Measurements from ENCODE around the gene NKX1-1. TPM values are rescaled to one million over a fixed set of nuclear protein-coding genes. Genes with fewer than 3 reads are reported as not detected.

NKX1-1 gene
- total and polyA plus RNA-seq, 9 of the 15 experiments (the other 6 are each of a cell fraction or from before 2014, with no cell fraction given), result not detected

DNA sequence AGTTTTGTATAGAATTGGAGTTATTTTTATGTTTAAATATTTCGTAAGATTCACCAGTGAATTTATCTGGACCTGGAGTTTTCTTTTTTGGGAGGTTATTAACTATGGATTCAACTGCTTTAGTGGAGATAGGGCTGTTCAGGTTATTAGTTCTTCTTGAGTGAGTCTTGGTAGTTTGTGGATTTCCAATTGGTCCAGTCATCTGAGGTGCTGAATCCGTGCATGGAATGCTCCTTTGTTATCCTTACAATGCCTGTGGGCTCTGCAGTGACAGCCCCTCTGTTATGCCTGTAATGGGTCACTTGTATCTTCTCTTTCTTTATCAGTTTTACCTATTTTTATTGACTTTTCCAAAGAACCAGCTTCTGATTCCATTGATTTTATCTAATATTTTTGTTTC is 15.4 kb upstream of the NKX1-1 start:
- FAIRE-seq (no peak), ATAC-seq (no peak), DNase-seq (ENCODE audit: extremely low read depth in 1 of 4, low spot score in 3 of 4) (no peak)
- H3K9ac ChIP-seq (ENCODE audit: insufficient read depth in 1 of 2, low read depth in 2 of 2, low read length in 2 of 2), result no peak overlapping the region
- H3K9me1 ChIP-seq (ENCODE audit: control insufficient read depth, insufficient read depth, low read length), result no peaks in the 10 kb centered on the region
- CTCF ChIA-PET (ENCODE audit: low intra/inter-chr PET ratio), result no interaction called here
- in situ Hi-C loops (cut with MboI) (no loop called here), intact Hi-C loops (cut with micrococcal nuclease) (no loop called here)
- WGBS (ENCODE audit: insufficient coverage, low coverage, missing lambda C conversion rate), result 4% methylated on average over 2 of the region's 2 CpGs
- no peaks in the 10 kb centered on the region; the same call in 1 of the 2 replicates for H4K20me1 ChIP-seq (replicated peaks; ENCODE audit: control insufficient read depth, insufficient read depth, low read length)
- no peak overlapping the region for H3K4me3 ChIP-seq
- H3K27me3 ChIP-seq (ENCODE audit: control insufficient read depth in 2 of 2, insufficient read depth in 2 of 2, low read length in 2 of 2), result peaks cover 11 to 51% of the 10 kb centered on the region in 2 experiments; a peak in 4 of 5 replicates
- no peaks in the 10 kb centered on the region for H3K79me2 ChIP-seq (ENCODE audit: control insufficient read depth, insufficient read depth, low read length)
- no TSS peak for BruUV-seq (replicated peaks)
- no peak overlapping the region for H3K4me2 ChIP-seq (ENCODE audit: insufficient read depth, low read length)
- peaks cover 0 to 4% of the 10 kb centered on the region in 2 experiments; a peak in 4 of 5 replicates for H3K4me1 ChIP-seq (replicated peaks in 1 of 2; ENCODE audit: control insufficient read depth in 2 of 2, insufficient read depth in 2 of 2, low read length in 2 of 2)
- TF ChIP-seq NR2F6 (CRISPR knock-in tag; IDR thresholded peaks at IDR 0.05), result no peak
- TF ChIP-seq POLR3G (IDR thresholded peaks at IDR 0.05; ENCODE audit: extremely low read depth, insufficient read length, insufficient replicate concordance), result no peak
- TF ChIP-seq POLR3A (IDR thresholded peaks at IDR 0.05; ENCODE audit: borderline replicate concordance, extremely low read depth, insufficient read depth, insufficient read length), result no peak
- TF ChIP-seq REST (IDR thresholded peaks at IDR 0.05; ENCODE audit: borderline replicate concordance), result peak; percentile 73
- TF ChIP-seq REST (CRISPR knock-in tag; IDR thresholded peaks at IDR 0.05; ENCODE audit: low read depth), result no peak
- POLR2A ChIA-PET, result interaction anchor here (0.7 kb wide), 1 partner anchor 84 kb away, joined by 3 read pairs; no protein-coding TSS in a partner anchor
- no peaks in the 10 kb centered on the region for H3K9me3 ChIP-seq (replicated peaks; ENCODE audit: control insufficient read depth, insufficient read depth, low read depth, low read length)
- no peak overlapping the region for H3K27ac ChIP-seq (ENCODE audit: extremely low read depth, low read depth, low read length)
- no peaks in the 10 kb centered on the region for H3K36me3 ChIP-seq (ENCODE audit: control insufficient read depth, insufficient read depth, low read length)
- H2AFZ ChIP-seq (ENCODE audit: low read depth, low read length), result no peak overlapping the region

Data from K562 (cell line).